NB4 (cell line): Measurements from ENCODE around the gene NKAP.

Source experiments
- POLR2A ChIP-seq: IDR thresholded peaks from 2 replicates; pipeline ENCODE4 v1.6.1; 2011; ENCODE audit warnings: mild to moderate bottlenecking; ENCODE audit not compliant: insufficient read length; ENCODE audit errors: extremely low read depth
- TF ChIP-seq, protein P1 (sequence below): IDR thresholded peaks from one replicate; pipeline ENCODE4 v1.5.1; 2012; ENCODE audit warnings: low read depth, low read length

DNA sequence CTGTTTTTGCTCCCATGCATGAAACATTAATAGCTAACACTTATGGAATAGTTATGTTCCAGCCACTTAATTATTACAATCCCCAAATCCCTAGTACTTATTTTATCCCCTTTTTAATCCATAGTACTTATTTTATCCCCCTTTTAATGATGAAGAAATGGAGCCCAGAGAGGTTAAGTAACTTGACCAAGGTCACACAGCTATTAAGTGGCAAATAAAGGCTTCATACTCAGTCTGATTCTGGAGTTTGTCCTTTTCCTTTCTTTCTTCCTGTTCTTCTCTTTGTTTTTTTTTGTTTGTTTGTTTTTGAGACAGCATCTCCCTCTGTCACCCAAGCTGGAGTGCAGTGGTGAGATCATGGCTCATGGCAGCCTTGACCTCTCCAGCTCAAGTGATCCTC, 2.2 kb downstream of the NKAP start:
- no peak for TF ChIP-seq POLR2A
- TF ChIP-seq, protein P1, sequence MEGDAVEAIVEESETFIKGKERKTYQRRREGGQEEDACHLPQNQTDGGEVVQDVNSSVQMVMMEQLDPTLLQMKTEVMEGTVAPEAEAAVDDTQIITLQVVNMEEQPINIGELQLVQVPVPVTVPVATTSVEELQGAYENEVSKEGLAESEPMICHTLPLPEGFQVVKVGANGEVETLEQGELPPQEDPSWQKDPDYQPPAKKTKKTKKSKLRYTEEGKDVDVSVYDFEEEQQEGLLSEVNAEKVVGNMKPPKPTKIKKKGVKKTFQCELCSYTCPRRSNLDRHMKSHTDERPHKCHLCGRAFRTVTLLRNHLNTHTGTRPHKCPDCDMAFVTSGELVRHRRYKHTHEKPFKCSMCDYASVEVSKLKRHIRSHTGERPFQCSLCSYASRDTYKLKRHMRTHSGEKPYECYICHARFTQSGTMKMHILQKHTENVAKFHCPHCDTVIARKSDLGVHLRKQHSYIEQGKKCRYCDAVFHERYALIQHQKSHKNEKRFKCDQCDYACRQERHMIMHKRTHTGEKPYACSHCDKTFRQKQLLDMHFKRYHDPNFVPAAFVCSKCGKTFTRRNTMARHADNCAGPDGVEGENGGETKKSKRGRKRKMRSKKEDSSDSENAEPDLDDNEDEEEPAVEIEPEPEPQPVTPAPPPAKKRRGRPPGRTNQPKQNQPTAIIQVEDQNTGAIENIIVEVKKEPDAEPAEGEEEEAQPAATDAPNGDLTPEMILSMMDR = no peak
